HG02588 (cell line): Measurements from ENCODE around the gene ROR1.
"Not testable (repeated sequence)": the region's sequence is repeated elsewhere in the genome, so short reads cannot be mapped to it uniquely, and the experiment has no call there.

ENCODE experiments used
- ATAC-seq: cut with Tn5 transposase; IDR thresholded peaks from one replicate; pipeline ENCODE4 v1.9.1; 2021; ENCODE audit warnings: mild to moderate bottlenecking, moderate library complexity; ENCODE audit not compliant: unreplicated experiment

The ROR1 gene

DNA sequence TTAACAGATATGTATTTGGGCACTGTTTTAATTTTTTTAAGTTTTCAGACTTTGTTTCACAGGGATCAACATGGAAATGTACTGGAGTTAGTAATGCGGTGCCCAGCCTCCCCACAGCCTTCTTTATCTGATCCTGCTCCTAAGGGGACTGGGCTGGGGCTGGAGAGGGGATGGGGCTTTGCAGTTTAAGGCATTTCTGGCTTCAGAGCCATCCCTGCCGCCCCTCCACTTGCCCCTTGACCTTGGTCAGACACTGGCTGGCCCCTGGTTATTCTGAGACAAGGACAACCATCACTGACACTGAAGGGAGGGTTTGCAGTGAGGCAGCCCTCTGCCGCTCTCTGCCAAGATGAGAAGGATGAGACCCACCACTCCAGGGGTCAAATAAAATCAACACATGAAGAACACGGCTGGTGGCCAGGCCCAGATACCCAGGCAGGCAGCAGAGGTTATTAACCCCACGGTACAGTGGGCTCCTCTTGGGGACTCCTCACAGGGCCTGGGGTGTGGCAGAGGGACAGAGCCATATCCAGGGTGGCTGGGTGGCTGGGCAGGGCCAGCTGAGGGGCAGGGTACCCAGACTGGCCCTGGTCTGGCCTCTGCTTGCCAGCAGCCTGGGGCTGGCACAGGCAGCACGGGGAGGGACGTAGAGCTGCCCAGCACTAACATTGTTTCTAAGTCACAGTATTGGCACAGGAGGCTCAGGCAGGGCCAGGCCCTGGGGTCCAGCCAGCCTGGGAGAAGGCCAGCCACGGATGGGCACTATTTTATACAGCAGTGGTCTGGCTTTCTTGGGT, 422.5 kb downstream of the ROR1 start:
- no peak for ATAC-seq

DNA sequence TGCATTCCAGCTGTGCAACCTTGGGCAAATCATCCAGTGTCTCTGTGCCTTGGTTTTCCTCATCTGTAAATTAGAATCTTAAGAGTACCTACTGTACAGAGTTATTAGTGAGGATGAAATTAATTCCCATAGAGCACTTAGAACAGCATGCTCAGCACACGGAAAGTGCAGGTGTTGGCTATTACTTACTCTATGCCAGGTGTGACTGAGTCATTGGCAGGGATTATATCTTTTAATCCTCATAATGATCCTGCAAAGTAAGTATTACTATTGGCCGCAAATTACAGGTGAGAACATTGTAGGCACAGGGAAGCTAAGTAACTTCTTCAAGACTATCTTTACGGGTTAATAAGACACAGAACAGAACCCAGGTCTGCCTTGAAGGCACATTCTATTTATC, 423.3 kb downstream of the ROR1 start:
- no peak for ATAC-seq

DNA sequence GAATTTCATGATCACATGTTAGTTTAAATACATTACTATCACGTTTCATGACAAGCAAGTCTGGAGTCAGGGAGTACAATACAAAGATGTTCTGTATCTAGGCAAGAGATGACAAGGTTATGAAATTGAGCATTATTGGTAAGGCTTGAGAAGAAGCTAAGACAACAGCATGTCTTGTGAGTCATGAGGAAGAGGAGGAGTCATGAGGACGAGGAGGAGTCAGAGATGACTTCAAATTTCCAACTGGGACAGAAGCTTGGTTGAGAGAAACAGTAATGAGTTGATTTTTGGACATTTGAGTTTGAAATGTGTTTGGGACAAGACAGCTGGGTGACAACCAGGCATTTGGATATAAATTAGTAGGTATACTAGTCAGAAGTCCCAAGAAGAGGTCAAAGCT, 425.3 kb downstream of the ROR1 start:
- ATAC-seq: no peak

DNA sequence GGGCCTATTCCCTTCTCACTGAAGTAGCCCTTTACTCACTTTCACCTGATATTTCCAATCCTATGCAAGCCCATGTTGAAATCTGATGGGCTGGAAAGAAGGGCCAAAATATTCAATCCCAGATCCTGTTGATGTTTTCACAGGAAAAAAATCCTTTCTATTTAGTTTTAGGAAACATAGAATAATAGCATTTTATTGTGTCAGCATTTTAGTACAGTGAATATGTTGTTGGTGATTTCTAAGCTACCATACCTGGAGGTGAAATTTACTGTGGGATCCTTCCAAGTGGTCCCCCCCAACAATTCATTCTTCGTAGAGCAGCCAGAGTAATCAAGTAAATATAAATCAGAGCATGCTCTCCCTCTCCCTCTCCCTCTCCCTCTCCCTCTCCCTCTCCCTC, 426.2 kb downstream of the ROR1 start:
- ATAC-seq: no peak

DNA sequence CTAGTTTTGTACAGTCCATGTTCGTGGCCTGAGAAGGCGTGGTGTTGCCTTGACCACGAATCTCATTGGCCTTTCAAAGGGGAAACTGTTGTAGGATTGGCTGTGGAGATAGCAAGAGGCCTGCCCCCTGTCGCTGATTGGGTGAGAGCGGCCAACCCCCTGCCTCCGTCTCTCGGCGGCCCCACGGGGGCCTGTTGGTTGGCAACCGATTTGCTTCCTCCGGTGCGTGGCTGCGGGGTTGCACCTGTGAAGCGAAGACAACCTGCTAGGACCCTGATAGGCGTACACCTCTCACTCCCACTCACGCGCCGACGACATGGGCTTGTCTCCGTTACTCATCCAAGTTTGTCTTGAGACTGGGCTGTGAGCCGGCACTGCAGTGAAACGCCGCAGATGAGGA, 429.6 kb downstream of the ROR1 start, which contains the start of gene UBE2U:
UBE2U (plus strand) TSS at position 204 of the 400 bp plus-strand sequence. CDS start 428 bp downstream, outside the sequence.
- no peak for ATAC-seq

DNA sequence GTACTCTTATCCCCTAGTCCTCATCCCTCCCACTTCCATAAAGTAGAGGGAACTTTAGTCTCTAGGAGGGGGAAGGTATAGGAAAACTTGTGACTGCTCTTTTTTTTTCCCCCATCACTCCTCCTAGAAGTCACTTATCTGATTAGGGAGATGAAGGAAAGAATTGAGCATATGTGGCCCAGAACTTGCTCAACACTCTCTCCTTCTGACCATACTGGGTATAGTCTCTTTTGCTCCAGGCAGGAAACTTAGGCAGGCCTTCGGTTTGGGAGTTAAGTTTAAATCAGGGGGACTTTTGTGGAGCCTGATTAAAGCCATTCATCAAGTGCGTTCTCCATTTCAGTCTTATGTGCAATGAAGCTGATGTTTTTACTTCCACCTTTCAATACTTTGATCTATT, 435.4 kb downstream of the ROR1 start:
- ATAC-seq: no peak

DNA sequence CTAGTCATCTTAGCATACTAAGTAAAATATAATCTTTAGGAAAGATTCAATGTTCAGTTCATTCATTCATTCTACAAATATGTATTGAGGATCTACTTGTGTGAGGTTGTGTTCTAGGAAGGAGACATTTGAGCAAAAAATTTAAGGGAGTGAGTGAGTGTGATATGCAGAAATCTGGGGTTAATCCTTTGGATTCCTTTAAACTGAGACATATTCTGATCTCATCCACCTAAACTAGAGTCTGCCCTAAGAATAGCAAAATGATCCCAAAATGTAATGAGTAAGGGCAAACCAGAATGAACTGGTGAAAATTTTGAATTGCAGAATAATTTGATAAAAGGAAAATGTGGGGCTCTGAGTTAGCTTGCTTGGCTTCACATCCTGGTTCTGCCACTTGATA, 438.2 kb downstream of the ROR1 start:
- ATAC-seq: no peak

DNA sequence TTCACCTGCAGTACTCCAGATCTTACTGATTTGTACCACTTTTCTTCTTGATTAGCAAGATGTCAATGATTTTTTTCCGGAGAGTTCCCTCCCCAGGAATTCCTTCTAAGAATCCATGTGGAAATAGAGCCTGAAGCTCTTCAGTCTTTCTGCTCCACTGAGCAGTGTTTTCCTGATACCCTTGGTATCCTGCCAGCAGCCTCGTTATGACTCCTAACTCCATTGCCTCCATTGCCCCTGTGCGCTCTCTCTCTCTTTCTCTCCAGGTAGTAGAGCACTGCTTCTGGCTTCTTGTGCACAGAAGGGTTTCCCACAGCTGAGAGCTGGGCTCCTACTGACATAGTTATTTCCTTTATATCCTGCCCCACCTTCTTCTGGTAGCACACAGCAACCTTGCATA, 441.8 kb downstream of the ROR1 start:
- ATAC-seq: no peak

DNA sequence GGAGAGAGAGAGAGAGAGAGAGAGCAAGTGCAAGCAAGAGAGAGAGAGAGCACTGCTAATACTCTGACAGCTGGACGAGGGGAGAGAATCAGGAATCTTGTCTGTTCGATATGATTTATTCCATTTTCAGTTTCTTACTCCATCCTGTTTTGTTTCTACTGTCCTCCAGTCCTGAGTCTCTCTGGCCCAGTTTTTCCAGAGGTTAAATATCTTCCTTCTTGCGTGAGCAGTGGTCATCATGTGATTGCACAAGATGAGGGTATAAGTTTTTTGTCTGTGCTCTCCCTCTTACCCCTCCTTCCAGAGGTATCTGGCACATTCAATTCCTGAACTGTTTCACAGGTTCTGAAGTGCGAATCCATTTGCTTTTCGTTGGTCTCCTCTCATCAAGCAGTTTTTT, 446.4 kb downstream of the ROR1 start:
- no peak for ATAC-seq

DNA sequence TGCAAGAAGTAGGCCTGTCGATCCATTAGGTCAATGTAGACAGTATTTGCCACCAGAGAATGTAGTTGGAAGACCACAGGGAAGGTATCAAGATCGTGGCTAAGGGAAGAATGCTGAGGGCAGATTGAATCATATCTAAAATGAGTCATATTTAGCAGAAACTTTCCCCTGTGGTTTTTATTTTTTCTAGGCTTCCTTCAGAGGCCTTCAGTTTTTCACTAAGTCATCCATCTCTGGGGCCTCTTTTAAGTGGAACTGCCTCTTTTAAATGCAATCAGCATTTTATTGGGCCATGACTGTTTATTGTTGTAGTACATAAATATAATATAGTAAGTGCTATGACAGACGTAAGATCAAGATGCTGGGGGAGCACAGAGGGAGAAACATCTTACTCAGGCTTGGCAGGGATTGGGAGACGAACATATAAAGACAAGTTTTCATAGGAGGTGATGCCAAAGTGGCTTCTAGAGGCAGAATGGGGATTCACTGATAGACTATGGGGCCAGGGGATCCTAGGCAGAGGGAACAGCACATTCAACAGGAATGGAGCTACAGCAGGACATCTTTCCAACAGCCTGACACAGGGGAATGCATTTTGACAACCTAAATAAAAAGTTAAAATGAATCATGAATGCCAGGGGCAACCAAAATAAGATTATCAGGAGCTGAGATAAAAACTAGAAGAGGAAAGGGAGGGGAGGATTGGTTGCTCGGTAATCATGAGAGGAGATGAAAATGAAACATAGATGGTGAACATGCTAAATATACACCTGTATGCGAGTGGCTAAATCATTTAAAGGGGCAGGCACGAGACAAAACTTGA, 449.7 kb downstream of the ROR1 start:
- ATAC-seq: no peak

DNA sequence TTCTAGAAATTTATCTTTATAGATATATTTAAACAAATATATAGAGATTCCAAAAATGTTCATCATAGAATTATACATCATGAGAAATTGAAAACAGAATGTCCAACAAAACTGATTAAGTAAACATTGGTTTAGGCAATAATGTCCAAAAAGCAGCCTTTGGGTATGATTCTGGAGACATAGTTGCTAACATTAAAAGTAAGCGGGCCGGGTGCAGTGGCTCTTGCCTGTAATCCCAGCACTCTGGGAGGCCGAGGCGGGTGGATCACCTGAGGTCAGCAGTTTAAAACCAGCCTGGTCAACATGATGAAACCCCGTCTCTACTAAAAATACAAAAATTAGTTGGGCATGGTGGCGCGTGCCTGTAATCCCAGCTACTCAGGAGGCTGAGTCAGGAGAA, 450.4 kb downstream of the ROR1 start:
- ATAC-seq: not testable (repeated sequence)

DNA sequence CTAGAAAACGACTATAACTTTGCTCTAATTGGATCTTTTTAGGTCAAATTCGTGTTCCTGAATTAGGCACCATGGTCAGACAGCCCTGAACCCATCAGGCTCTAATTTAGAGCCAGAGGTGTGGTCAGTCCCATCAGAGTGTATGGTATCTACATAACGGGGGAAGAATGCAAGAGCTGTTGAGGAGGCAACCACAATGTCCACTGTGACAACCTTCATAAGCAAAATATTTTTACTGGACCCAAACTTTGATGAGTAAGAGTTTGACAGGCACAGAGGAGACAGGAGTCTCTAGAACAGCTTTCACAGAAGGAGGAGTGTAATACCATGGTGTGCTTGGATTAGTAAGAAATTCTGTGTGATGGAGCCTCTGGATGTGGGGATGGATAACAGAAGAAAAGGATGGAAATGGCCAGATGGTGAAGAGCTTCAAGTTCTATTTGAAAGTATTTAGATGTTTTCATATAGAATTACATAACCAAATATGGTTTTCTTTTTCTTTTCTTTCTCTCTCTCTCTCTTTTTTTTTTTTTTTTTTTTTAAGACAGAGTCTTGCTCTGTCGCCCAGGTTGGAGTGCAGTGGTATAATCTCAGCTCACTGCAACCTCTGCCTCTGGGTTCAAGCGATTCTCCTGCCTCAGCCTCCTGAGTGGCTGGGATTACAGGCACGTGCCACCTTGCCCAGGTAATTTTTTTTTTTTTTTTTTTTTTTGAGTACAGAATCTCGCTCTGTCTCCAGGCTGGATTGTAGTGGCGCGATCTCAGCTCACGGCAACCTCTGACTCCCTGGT, 454.5 kb downstream of the ROR1 start:
- no peak for ATAC-seq

DNA sequence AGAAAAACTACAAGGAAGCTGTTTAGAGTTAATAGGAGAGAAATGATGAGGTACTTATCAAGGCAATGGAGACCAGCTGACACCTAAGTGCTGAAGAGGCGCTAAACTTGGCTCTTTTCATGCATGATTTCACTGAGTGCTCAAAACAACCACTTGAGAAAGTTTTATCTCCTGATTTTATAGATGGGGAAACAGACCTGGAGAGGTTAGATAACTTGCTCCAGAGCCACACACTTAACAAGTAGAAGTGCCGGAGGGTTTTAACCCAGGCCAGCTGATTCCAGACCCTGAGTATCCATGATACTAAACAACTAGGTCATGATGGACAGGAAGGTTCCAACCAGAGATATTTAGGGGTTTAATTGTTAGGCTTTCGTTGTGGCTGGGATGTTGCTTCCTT, 455.5 kb downstream of the ROR1 start:
- ATAC-seq: no peak
